ENCODE measurements around the gene SAA2. TPM values are rescaled to one million over a fixed set of nuclear protein-coding genes. Genes with fewer than 3 reads are reported as not detected.

Gene SAA2
- total RNA-seq, 8 experiments from 2014 or later = 0.29 to 1.1 (median 0.65) TPM; not detected in 4

- Histone ChIP-seq H3K4me1 (replicated peaks in 1 of 2) (no peaks in the 10 kb centered on the region), H3K4me3 (no peak overlapping the region), H3K27ac (no peak overlapping the region)
- 0 to 100% (median 85%) methylated on average over 1 of the region's 1 CpG for WGBS, 10 experiments
- ATAC-seq (replicated peaks in 6 of 8) = no peak
- in situ Hi-C loops (cut with MboI; ENCODE audit: low pct_unique_long_range_greater_than_20kb in 2 of 9, low sequenced_read_pairs in 9 of 9, unreplicated experiment in 9 of 9) = no loop called here
Observed at GRCh38 chr11:18239655-18240054, 8.8 kb downstream of the SAA2 start.

DNA sequence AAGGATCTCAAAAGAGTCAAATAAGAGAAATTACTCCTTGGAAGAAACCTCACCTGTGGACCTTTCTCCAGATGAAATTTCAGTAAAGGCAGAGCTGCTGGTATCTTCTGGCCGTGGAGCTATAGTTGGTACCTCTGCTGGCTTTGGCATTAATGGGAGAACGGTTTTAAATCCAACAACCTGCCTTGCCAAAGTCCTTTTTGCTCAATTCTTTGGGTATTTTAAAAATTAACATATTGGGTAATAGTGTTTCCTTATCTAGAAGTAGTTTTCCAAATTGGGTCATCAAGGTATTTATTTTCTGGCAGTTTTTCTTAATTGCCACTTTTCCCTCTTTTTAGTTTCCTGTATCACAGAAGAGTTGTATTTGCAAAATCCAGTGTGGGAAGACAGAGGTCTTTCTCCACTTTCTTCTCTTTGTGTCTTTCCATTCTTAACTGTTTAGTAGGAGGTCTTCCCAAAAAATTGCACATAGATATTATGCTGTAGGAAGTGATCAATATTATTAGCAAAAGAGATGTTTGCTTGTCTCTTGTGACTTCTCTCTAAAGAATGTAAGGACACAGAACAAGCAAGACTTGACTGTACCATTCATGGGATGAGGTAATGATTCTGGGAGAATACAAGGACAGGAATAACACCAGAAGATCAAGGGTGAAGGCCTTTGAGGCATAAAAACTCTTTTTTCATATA, 11.7 kb downstream of the SAA2 start, which contains the start of gene SAA4:
SAA4 (minus strand) TSS at position 139 of the 693 bp plus-strand sequence. CDS start 876 bp downstream, outside the sequence.
- WGBS, 10 experiments = 0 to 90% (median 47%) methylated on average over 1 to 2 of the region's 2 CpGs; no CpG with 5 or more reads in 2 of the 10 experiments
- in situ Hi-C loops (cut with MboI; ENCODE audit: low pct_unique_long_range_greater_than_20kb in 2 of 9, low sequenced_read_pairs in 9 of 9, unreplicated experiment in 9 of 9) = no loop called here
- no peak within 1 kb of the TSS for H3K4me3 ChIP-seq
- H3K4me1 ChIP-seq (replicated peaks in 1 of 2) = no peaks in the 10 kb centered on the region
- no peak within 1 kb of the TSS for H3K27ac ChIP-seq
- no peak for ATAC-seq (replicated peaks in 6 of 8)

- 22 to 78% (median 50%) methylated on average over 1 to 7 of the region's 8 CpGs for WGBS, 10 experiments
- no peak overlapping the region for H3K27ac ChIP-seq
Observed at GRCh38 chr11:18235394-18236334, 12.8 kb downstream of the SAA2 start.

DNA sequence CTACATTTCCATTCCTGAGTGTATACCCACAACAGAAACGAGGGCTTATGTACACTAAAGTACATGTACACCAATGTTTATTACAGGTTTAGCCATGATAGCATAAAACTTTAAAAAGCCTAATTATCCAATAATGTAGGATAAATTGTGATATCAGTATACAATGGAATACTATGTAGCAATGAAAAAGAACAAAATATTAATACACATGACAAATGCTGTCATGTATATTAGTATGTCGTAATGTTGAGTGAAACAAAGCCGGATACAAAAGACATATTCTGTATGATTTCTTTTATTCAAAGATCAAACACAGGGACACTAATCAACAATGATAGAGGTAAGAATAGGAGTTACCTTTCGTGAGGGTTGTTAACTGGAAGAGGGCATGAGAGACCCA, 14.6 kb downstream of the SAA2 start:
- H3K4me3 ChIP-seq = no peak overlapping the region
- in situ Hi-C loops (cut with MboI; ENCODE audit: low pct_unique_long_range_greater_than_20kb in 2 of 9, low sequenced_read_pairs in 9 of 9, unreplicated experiment in 9 of 9) = no loop called here

More at GRCh38 chr11:18235394-18236334, 12.8 kb downstream of the SAA2 start:
- Histone ChIP-seq H3K4me1 (replicated peaks in 1 of 2) (no peaks in the 10 kb centered on the region), H3K4me3 (no peak overlapping the region)
- in situ Hi-C loops (cut with MboI; ENCODE audit: low pct_unique_long_range_greater_than_20kb in 2 of 9, low sequenced_read_pairs in 9 of 9, unreplicated experiment in 9 of 9) = no loop called here
- no peak for ATAC-seq (replicated peaks in 6 of 8)

DNA sequence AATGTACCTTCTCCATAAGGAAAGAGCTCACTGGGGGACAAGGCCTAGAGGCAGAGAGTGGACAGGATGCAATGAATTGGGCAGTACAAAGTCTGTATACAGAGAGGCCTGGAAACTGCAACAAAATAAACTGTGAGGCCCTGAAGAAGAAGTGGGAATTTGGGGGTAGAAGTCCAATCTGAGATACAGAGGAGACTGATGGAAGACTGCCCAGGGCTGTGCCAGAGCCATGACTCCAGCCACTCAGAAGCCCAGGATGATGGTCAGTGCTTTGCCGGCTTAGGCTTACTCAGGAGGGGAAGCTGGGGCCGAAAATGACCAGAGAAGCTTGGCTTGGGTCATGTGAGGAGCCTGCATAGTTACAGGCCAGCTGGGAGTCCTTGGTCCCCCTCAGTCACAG, 17.6 kb downstream of the SAA2 start:
- ATAC-seq (replicated peaks in 6 of 8) = no peak
- Histone ChIP-seq H3K27ac (no peak overlapping the region), H3K4me1 (replicated peaks in 1 of 2) (no peaks in the 10 kb centered on the region), H3K4me3 (no peak overlapping the region)
- WGBS, 10 experiments = 50 to 86% (median 80%) methylated on average over 1 to 2 of the region's 2 CpGs; no CpG with 5 or more reads in 7 of the 10 experiments
- in situ Hi-C loops (cut with MboI; ENCODE audit: low pct_unique_long_range_greater_than_20kb in 2 of 9, low sequenced_read_pairs in 9 of 9, unreplicated experiment in 9 of 9) = no loop called here

More for the DNA sequence above, 14.6 kb downstream of the SAA2 start:
- Histone ChIP-seq H3K4me1 (replicated peaks in 1 of 2) (no peaks in the 10 kb centered on the region), H3K27ac (no peak overlapping the region)
- no peak for ATAC-seq (replicated peaks in 6 of 8)
- WGBS, 10 experiments = 19 to 100% (median 74%) methylated on average over 1 to 4 of the region's 4 CpGs

- no peak for ATAC-seq (replicated peaks in 6 of 8)
- no peak overlapping the region for H3K27ac ChIP-seq
- no CpG with 5 or more reads among the region's 3 CpGs for WGBS, 10 experiments
- in situ Hi-C loops (cut with MboI; ENCODE audit: low pct_unique_long_range_greater_than_20kb in 2 of 9, low sequenced_read_pairs in 9 of 9, unreplicated experiment in 9 of 9) = no loop called here
- no peaks in the 10 kb centered on the region for H3K4me1 ChIP-seq (replicated peaks in 1 of 2)
- no peak overlapping the region for H3K4me3 ChIP-seq
Observed at GRCh38 chr11:18229501-18229900, 19.0 kb downstream of the SAA2 start.

- no peak overlapping the region for H3K27ac ChIP-seq
- no peaks in the 10 kb centered on the region for H3K4me1 ChIP-seq (replicated peaks in 1 of 2)
- WGBS, 10 experiments = 0 to 76% (median 10%) methylated on average over 1 to 2 of the region's 2 CpGs; no CpG with 5 or more reads in 1 of the 10 experiments
- ATAC-seq (replicated peaks in 6 of 8) = peak in 2 of 8 experiments; percentile 46 to 52
- H3K4me3 ChIP-seq = no peak overlapping the region
- in situ Hi-C loops (cut with MboI; ENCODE audit: low pct_unique_long_range_greater_than_20kb in 2 of 9, low sequenced_read_pairs in 9 of 9, unreplicated experiment in 9 of 9) = no loop called here
Observed at GRCh38 chr11:18225913-18226312, 22.6 kb downstream of the SAA2 start.

DNA sequence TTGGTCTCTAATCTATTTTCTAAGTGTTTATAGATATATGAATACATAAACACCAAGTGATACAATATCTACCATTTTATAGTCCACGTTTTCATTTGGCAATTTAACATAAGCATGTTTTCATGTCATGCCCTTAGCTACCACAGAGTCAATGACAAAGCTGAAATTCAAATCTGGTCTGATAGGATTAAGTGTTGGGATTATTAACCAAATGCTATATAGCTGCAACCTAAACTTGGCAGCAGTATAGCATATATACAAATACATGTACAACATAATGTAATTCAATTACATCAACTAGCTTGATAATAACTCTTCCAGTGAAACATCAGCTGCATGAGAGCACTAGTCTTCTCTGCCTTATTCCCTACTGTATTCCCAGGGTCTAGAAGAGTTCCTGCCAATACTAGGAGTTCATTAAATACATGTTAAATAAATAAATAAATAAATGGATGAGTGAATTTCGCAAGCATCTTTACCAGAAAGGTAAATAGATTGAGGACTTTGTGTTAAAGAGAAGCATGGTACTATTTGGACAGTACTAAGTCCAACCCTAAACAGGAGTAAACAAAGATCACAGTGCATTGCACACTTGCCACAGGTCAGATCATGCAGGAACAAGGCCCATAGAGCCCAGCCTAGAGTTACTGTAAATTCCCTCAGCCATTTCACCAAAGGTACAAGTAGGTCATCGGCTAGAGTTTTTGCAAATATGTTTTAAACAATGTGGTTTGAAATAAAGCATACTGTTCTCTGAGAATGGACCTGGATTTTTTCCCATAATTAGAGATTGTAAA, 24.7 kb downstream of the SAA2 start:
- no peaks in the 10 kb centered on the region for H3K4me1 ChIP-seq (replicated peaks in 1 of 2)
- H3K27ac ChIP-seq = no peak overlapping the region
- no peak overlapping the region for H3K4me3 ChIP-seq
- 0 to 80% (median 51%) methylated on average over 1 to 3 of the region's 3 CpGs for WGBS, 10 experiments
- in situ Hi-C loops (cut with MboI; ENCODE audit: low pct_unique_long_range_greater_than_20kb in 2 of 9, low sequenced_read_pairs in 9 of 9, unreplicated experiment in 9 of 9) = no loop called here
- no peak for ATAC-seq (replicated peaks in 6 of 8)

DNA sequence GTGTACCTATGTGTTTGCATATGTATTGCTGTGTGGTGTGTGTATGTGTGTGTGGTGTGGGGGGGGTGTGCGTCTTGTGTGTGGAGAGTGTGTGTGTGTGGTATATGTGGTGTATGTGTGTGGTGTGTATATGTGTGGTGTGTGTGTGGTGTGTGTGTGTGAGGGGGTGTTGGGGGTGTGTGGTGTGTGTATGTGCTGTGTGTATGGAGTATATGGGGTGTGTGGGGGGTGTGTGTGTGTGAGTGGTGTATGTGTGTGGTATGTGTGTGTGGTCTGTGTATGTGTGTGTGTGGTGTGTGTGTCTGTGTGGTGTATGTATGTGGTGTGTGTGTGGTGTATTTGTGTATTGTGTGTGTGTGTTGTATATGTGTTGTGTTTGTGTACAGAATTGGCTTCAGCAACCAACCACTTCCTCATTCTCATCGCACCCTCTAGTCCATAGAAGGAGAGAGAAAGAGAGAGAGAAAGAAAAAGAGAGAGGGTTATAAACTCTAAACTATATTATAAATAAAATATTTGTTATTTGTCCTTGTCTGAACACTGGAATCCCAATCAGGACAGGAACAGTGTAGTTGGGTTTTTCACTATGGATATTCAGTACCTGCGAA, 25.6 kb downstream of the SAA2 start:
- no peak overlapping the region for H3K4me3 ChIP-seq
- in situ Hi-C loops (cut with MboI; ENCODE audit: low pct_unique_long_range_greater_than_20kb in 2 of 9, low sequenced_read_pairs in 9 of 9, unreplicated experiment in 9 of 9) = no loop called here
- no peak for ATAC-seq (replicated peaks in 6 of 8)
- H3K27ac ChIP-seq = no peak overlapping the region
- WGBS, 10 experiments = 67 to 94% (median 75%) methylated on average over 1 to 3 of the region's 3 CpGs; no CpG with 5 or more reads in 2 of the 10 experiments
- H3K4me1 ChIP-seq (replicated peaks in 1 of 2) = no peaks in the 10 kb centered on the region

DNA sequence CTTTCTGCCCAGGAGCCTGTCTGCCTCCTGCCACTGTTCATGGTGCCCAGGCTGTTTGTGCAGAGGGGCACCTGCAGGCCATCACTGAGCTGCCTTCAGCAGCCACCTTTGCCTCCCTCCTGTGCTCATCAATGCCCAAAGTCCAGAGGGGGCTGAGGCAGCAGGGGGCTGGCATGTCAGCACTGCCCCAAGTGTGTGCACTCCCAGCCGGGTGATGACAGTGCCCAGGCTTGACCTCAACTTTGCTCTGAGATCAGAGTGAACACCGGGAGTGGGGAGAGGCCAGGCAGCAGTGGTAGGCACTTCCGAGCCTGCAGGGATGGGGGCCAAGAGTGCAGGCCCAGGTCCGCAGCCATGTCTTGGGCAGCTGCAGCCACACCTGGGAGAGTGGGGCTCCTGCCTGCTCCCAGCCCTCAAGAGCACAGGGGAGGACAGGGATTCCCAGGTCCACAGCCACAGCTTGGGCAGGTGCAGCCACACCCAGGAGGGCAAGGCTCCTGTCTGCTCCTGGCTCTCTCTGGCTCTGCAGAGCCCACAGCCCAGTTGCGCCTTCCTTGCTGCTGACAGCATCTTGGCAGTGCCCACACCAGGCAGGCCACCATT, 27.1 kb downstream of the SAA2 start:
- WGBS, 10 experiments = 0 to 100% (median 48%) methylated on average over 1 to 2 of the region's 5 CpGs; no CpG with 5 or more reads in 6 of the 10 experiments
- ATAC-seq (replicated peaks in 6 of 8) = no peak
- H3K27ac ChIP-seq = no peak overlapping the region
- in situ Hi-C loops (cut with MboI; ENCODE audit: low pct_unique_long_range_greater_than_20kb in 2 of 9, low sequenced_read_pairs in 9 of 9, unreplicated experiment in 9 of 9) = no loop called here
- H3K4me1 ChIP-seq (replicated peaks in 1 of 2) = no peaks in the 10 kb centered on the region
- no peak overlapping the region for H3K4me3 ChIP-seq

DNA sequence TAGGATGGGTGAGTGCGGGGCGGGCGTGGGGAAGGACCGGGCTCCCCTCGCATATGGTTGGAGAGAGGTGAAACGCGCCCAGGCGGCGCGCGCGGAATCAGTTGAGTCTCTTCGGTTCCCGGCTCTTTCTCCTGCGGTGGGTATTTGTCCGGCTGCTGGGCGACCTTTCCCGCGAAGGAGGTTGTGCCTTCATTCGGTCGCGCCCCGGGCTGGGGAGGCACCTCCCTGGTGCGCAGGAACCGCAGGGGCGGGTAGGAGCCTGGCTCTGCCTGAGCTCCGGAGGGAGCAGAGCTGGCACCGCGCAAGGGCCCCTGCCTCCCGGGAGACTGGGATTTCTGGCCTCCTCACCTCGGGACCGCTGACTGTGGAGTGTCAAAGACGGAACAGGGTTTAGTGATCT, 39.4 kb downstream of the SAA2 start:
- no peak overlapping the region for H3K4me3 ChIP-seq
- no peaks in the 10 kb centered on the region for H3K4me1 ChIP-seq (replicated peaks in 1 of 2)
- no peak for ATAC-seq (replicated peaks in 6 of 8)
- no peak overlapping the region for H3K27ac ChIP-seq
- WGBS, 10 experiments = 0 to 90% (median 58%) methylated on average over 1 to 7 of the region's 33 CpGs; no CpG with 5 or more reads in 3 of the 10 experiments
- in situ Hi-C loops (cut with MboI; ENCODE audit: low pct_unique_long_range_greater_than_20kb in 2 of 9, low sequenced_read_pairs in 9 of 9, unreplicated experiment in 9 of 9) = loop anchor here in 1 of 9 experiments (10.0 kb wide), 1 partner anchor 94 kb away; no protein-coding TSS in a partner anchor

DNA sequence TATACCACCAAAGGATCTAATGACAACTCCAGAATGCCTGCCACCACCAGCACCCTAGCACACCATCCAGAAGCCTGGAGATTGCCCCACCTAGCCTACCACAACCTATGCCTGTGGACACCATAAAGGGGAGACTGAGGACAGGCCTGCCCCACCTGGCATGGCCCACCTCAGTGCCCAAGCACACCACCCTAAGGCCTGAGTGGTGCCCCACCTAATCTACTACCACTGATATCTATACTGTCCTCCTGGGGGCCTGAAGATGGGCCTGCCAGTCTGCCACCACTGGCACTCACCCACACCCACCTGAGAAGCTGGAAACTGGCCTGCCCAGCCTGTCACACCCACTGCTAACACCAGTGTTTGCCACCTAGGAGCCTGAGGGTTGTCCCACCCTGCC, 43.7 kb downstream of the SAA2 start:
- in situ Hi-C loops (cut with MboI; ENCODE audit: low pct_unique_long_range_greater_than_20kb in 2 of 9, low sequenced_read_pairs in 9 of 9, unreplicated experiment in 9 of 9) = loop anchor here in 1 of 9 experiments (10.0 kb wide), 1 partner anchor 90 kb away; no protein-coding TSS in a partner anchor
- Histone ChIP-seq H3K4me3 (no peak overlapping the region), H3K4me1 (replicated peaks in 1 of 2) (no peaks in the 10 kb centered on the region), H3K27ac (no peak overlapping the region)
- no peak for ATAC-seq (replicated peaks in 6 of 8)
